Stimulated activated naive B cell treated with anti-CD40 and anti-IgM and Interleukin-4, amounts not matched to agents 10 μg/mL and 1 μg/mL and 100 μg/mL, for 72 hours (primary cell): Measurements from ENCODE around the gene AATF.

Source experiments
- ATAC-seq, 2 donors: fragments of 150-1000 bp; cut with Tn5 transposase; replicated peaks; 2 replicates each; pipeline ENCODE4 v1.10.0; 2021; ENCODE audit warnings: moderate library complexity in 1 of 2
- DNase-seq: peaks from one replicate; pipeline ENCODE4 v3.0.0; 2021
- H3K27ac Mint-ChIP-seq: one replicate; pipeline ENCODE4 v1.8.0; 2022; ENCODE audit warnings: mild to moderate bottlenecking, mixed read lengths
- H3K27me3 Mint-ChIP-seq, 2 donors: one replicate each; pipeline ENCODE4 v1.8.0; 2022; ENCODE audit warnings: mixed read lengths in 2 of 2
- H3K36me3 Mint-ChIP-seq, 2 donors: one replicate each; pipeline ENCODE4 v1.8.0; 2022; ENCODE audit warnings: mixed read lengths in 2 of 2, mild to moderate bottlenecking in 1 of 2
- H3K4me1 Mint-ChIP-seq, 2 donors: one replicate each; pipeline ENCODE4 v1.8.0; 2022; ENCODE audit warnings: mixed read lengths in 2 of 2, mild to moderate bottlenecking in 1 of 2
- H3K4me3 Mint-ChIP-seq, 2 donors: one replicate each; pipeline ENCODE4 v1.8.0; 2022; ENCODE audit warnings: mild to moderate bottlenecking in 2 of 2, mixed read lengths in 2 of 2, moderate library complexity in 1 of 2
- H3K9me3 Mint-ChIP-seq, 2 donors: one replicate each; pipeline ENCODE4 v1.8.0; 2022; ENCODE audit warnings: mixed read lengths in 2 of 2, mild to moderate bottlenecking in 1 of 2

AATF gene

GRCh38 chr17:36922175-36922574 is 26.6 kb upstream of the AATF start:
- H3K4me1 Mint-ChIP-seq = peaks cover 2 to 6% of the 10 kb centered on the region in 2 donors
- no peak for ATAC-seq
- H3K4me3 Mint-ChIP-seq = no peak overlapping the region
- H3K27me3 Mint-ChIP-seq = peaks cover 59 to 62% of the 10 kb centered on the region in 2 donors
- no peaks in the 10 kb centered on the region for H3K36me3 Mint-ChIP-seq
- H3K27ac Mint-ChIP-seq = no peak overlapping the region
- DNase-seq = no peak
- H3K9me3 Mint-ChIP-seq = no peaks in the 10 kb centered on the region

GRCh38 chr17:36923814-36924221 is 24.9 kb upstream of the AATF start:
- no peak overlapping the region for H3K4me3 Mint-ChIP-seq
- peaks cover 14 to 20% of the 10 kb centered on the region in 2 donors for H3K4me1 Mint-ChIP-seq
- H3K27me3 Mint-ChIP-seq = peaks cover 59 to 67% of the 10 kb centered on the region in 2 donors
- H3K9me3 Mint-ChIP-seq = no peaks in the 10 kb centered on the region
- ATAC-seq (no peak), DNase-seq (no peak)
- no peak overlapping the region for H3K27ac Mint-ChIP-seq
- peaks cover 0 to 2% of the 10 kb centered on the region in 2 donors for H3K36me3 Mint-ChIP-seq

- peaks cover 0 to 2% of the 10 kb centered on the region in 2 donors for H3K36me3 Mint-ChIP-seq
- DNase-seq (no peak), ATAC-seq (no peak)
- peaks cover 15 to 19% of the 10 kb centered on the region in 2 donors for H3K4me1 Mint-ChIP-seq
- no peaks in the 10 kb centered on the region for H3K9me3 Mint-ChIP-seq
- peaks cover 57 to 67% of the 10 kb centered on the region in 2 donors for H3K27me3 Mint-ChIP-seq
- H3K4me3 Mint-ChIP-seq = no peak overlapping the region
- no peak overlapping the region for H3K27ac Mint-ChIP-seq
Observed at GRCh38 chr17:36926226-36926625, 22.5 kb upstream of the AATF start.

- ATAC-seq = no peak
- Mint-ChIP-seq H3K27me3 (peaks cover 57 to 67% of the 10 kb centered on the region in 2 donors), H3K4me3 (no peak overlapping the region), H3K9me3 (no peaks in the 10 kb centered on the region), H3K36me3 (peaks cover 0 to 2% of the 10 kb centered on the region in 2 donors), H3K27ac (no peak overlapping the region), H3K4me1 (peaks cover 17 to 24% of the 10 kb centered on the region in 2 donors)
- no peak for DNase-seq
Observed at GRCh38 chr17:36926701-36927100, 22.1 kb upstream of the AATF start.

GRCh38 chr17:36928471-36929345 is 20.0 kb upstream of the AATF start:
- Mint-ChIP-seq H3K9me3 (no peaks in the 10 kb centered on the region), H3K4me1 (peaks cover 32 to 44% of the 10 kb centered on the region in 2 donors), H3K27me3 (peaks cover 60 to 67% of the 10 kb centered on the region in 2 donors), H3K27ac (peak overlapping the region; percentile 80), H3K4me3 (peak overlapping the region; percentile 65 to 78), H3K36me3 (peaks cover 0 to 3% of the 10 kb centered on the region in 2 donors)
- DNase-seq (no peak), ATAC-seq (peak; percentile 16 to 28)

- Mint-ChIP-seq H3K36me3 (peaks cover 0 to 3% of the 10 kb centered on the region in 2 donors), H3K27ac (no peak overlapping the region), H3K9me3 (no peaks in the 10 kb centered on the region), H3K4me1 (peaks cover 37 to 53% of the 10 kb centered on the region in 2 donors), H3K27me3 (peaks cover 65 to 75% of the 10 kb centered on the region in 2 donors), H3K4me3 (no peak overlapping the region)
- ATAC-seq (no peak), DNase-seq (no peak)
Observed at GRCh38 chr17:36929851-36930582, 18.7 kb upstream of the AATF start.

- DNase-seq = no peak
- Mint-ChIP-seq H3K36me3 (peaks cover 3% of the 10 kb centered on the region in 2 donors), H3K9me3 (no peaks in the 10 kb centered on the region), H3K27me3 (peaks cover 65 to 80% of the 10 kb centered on the region in 2 donors), H3K27ac (no peak overlapping the region), H3K4me3 (no peak overlapping the region), H3K4me1 (peaks cover 42 to 59% of the 10 kb centered on the region in 2 donors)
- ATAC-seq = no peak
Observed at GRCh38 chr17:36930583-36930900, 18.2 kb upstream of the AATF start.

GRCh38 chr17:36931096-36931696 is 17.6 kb upstream of the AATF start:
- H3K27me3 Mint-ChIP-seq = peaks cover 72 to 87% of the 10 kb centered on the region in 2 donors
- no peak overlapping the region for H3K27ac Mint-ChIP-seq
- peaks cover 3 to 6% of the 10 kb centered on the region in 2 donors for H3K36me3 Mint-ChIP-seq
- no peaks in the 10 kb centered on the region for H3K9me3 Mint-ChIP-seq
- ATAC-seq (no peak), DNase-seq (no peak)
- peaks cover 46 to 65% of the 10 kb centered on the region in 2 donors for H3K4me1 Mint-ChIP-seq
- H3K4me3 Mint-ChIP-seq = no peak overlapping the region

- ATAC-seq (no peak), DNase-seq (no peak)
- Mint-ChIP-seq H3K36me3 (peaks cover 3 to 6% of the 10 kb centered on the region in 2 donors), H3K4me3 (peak overlapping the region; percentile 74 to 76), H3K27me3 (peaks cover 75 to 93% of the 10 kb centered on the region in 2 donors), H3K27ac (peak overlapping the region; percentile 74), H3K4me1 (peaks cover 46 to 72% of the 10 kb centered on the region in 2 donors), H3K9me3 (no peaks in the 10 kb centered on the region)
Observed at GRCh38 chr17:36931697-36932382, 16.9 kb upstream of the AATF start.

GRCh38 chr17:36932383-36932693 is 16.4 kb upstream of the AATF start:
- peak overlapping the region; percentile 74 to 76 for H3K4me3 Mint-ChIP-seq
- peak overlapping the region; percentile 74 for H3K27ac Mint-ChIP-seq
- ATAC-seq (no peak), DNase-seq (no peak)
- H3K9me3 Mint-ChIP-seq = no peaks in the 10 kb centered on the region
- peaks cover 51 to 77% of the 10 kb centered on the region in 2 donors for H3K4me1 Mint-ChIP-seq
- peaks cover 80 to 96% of the 10 kb centered on the region in 2 donors for H3K27me3 Mint-ChIP-seq
- H3K36me3 Mint-ChIP-seq = peaks cover 3 to 6% of the 10 kb centered on the region in 2 donors

GRCh38 chr17:36932694-36933511 is 15.9 kb upstream of the AATF start:
- no peak for ATAC-seq
- peak overlapping the region; percentile 38 to 74 for H3K4me3 Mint-ChIP-seq
- H3K27ac Mint-ChIP-seq = peak overlapping the region; percentile 85

GRCh38 chr17:36933512-36934143 is 15.1 kb upstream of the AATF start:
- H3K9me3 Mint-ChIP-seq = no peaks in the 10 kb centered on the region
- H3K27ac Mint-ChIP-seq = peak overlapping the region; percentile 85
- peaks cover 2 to 6% of the 10 kb centered on the region in 2 donors for H3K36me3 Mint-ChIP-seq
- peak overlapping the region; percentile 56 to 72 for H3K4me3 Mint-ChIP-seq
- DNase-seq (no peak), ATAC-seq (no peak)
- peaks cover 81 to 97% of the 10 kb centered on the region in 2 donors for H3K27me3 Mint-ChIP-seq
- H3K4me1 Mint-ChIP-seq = peaks cover 49 to 78% of the 10 kb centered on the region in 2 donors

More at GRCh38 chr17:36932694-36933511, 15.9 kb upstream of the AATF start:
- H3K27me3 Mint-ChIP-seq = peaks cover 84 to 96% of the 10 kb centered on the region in 2 donors
- H3K9me3 Mint-ChIP-seq = no peaks in the 10 kb centered on the region
- peaks cover 3 to 6% of the 10 kb centered on the region in 2 donors for H3K36me3 Mint-ChIP-seq
- DNase-seq = no peak
- H3K4me1 Mint-ChIP-seq = peaks cover 50 to 78% of the 10 kb centered on the region in 2 donors
